IMR-90 (cell line): Measurements from ENCODE around the gene TBC1D3B. TPM values are rescaled to one million over a fixed set of nuclear protein-coding genes. Genes with fewer than 3 reads are reported as not detected.
"Not testable (repeated sequence)": the region's sequence is repeated elsewhere in the genome, so short reads cannot be mapped to it uniquely, and the experiment has no call there.

Experiments used
- ATAC-seq: fragments of 200-7000 bp; cut with Tn5 transposase; 2 replicates; pipeline ENCODE4 v1.9.1; 2020; ENCODE audit warnings: low read depth, mild to moderate bottlenecking, moderate library complexity
- BruUV-seq: library from RNA; stranded (reverse); fragments of 400-500 nt; replicated peaks from 2 replicates; lab custom pipeline; 2021; lab: Mats Ljungman, UMichigan
- CTCF ChIA-PET: fragments of 300-600 bp; formaldehyde crosslinking; extraction: SDS; loops from one replicate; lab custom pipeline; 2021; ENCODE audit warnings: antibody characterized with exemption; lab: Yijun Ruan, JAX
- POLR2A ChIA-PET: fragments of 300-600 bp; sonication (Branson Sonifier 250); formaldehyde crosslinking; loops from one replicate; lab custom pipeline; 2022; ENCODE audit warnings: antibody characterized with exemption; ENCODE audit not compliant: unreplicated experiment; lab: Charles Lee
- DNase-seq: peaks from one replicate; pipeline ENCODE4 v3.0.0; 2013
- H2AFZ ChIP-seq: replicated peaks from 2 replicates; pipeline ENCODE3; 2013; ENCODE audit warnings: low read length, mild to moderate bottlenecking; ENCODE audit not compliant: poor library complexity
- H2AK5ac ChIP-seq: 2 replicates; pipeline ENCODE4 v1.6.1; 2013; ENCODE audit warnings: low read depth, low read length, inconsistent platforms
- H2AK9ac ChIP-seq: replicated peaks from 2 replicates; pipeline ENCODE3; 2013; ENCODE audit warnings: mild to moderate bottlenecking, low read depth, low read length, moderate library complexity; ENCODE audit not compliant: poor library complexity
- H2BK120ac ChIP-seq: 2 replicates; pipeline ENCODE4 v1.6.1; 2013; ENCODE audit warnings: low read depth, low read length, inconsistent platforms
- H2BK15ac ChIP-seq: 3 replicates; pipeline ENCODE4 v1.6.1; 2013; ENCODE audit warnings: low read depth, low read length, inconsistent platforms
- H2BK20ac ChIP-seq: 2 replicates; pipeline ENCODE4 v1.6.1; 2013; ENCODE audit warnings: low read depth, mild to moderate bottlenecking, inconsistent platforms, low read length, moderate library complexity
- H2BK5ac ChIP-seq: 2 replicates; pipeline ENCODE4 v1.6.1; 2013; ENCODE audit warnings: mild to moderate bottlenecking, low read depth, low read length, inconsistent platforms; ENCODE audit not compliant: poor library complexity, severe bottlenecking
- H3K14ac ChIP-seq: replicated peaks from 2 replicates; pipeline ENCODE4 v1.6.1; 2013; ENCODE audit warnings: low read depth, low read length, inconsistent platforms
- H3K18ac ChIP-seq: 2 replicates; pipeline ENCODE4 v1.6.1; 2013; ENCODE audit warnings: low read depth, low read length, control low read depth
- H3K23ac ChIP-seq: 2 replicates; pipeline ENCODE4 v1.6.1; 2013; ENCODE audit warnings: low read depth, low read length, inconsistent platforms
- H3K27ac ChIP-seq: 2 replicates; pipeline ENCODE4 v1.5.1; 2013; ENCODE audit warnings: mild to moderate bottlenecking, control low read depth, low read length; ENCODE audit not compliant: insufficient read depth
- H3K27me3 ChIP-seq: 2 replicates; pipeline ENCODE4 v1.6.1; 2013; ENCODE audit warnings: low read length; ENCODE audit not compliant: control insufficient read depth, insufficient read depth
- H3K36me3 ChIP-seq: 2 replicates; pipeline ENCODE4 v1.6.1; 2013; ENCODE audit warnings: low read length, mixed read lengths; ENCODE audit not compliant: control insufficient read depth, insufficient read depth
- H3K4ac ChIP-seq: 2 replicates; pipeline ENCODE4 v1.6.1; 2013; ENCODE audit warnings: low read depth, low read length, inconsistent platforms
- H3K4me1 ChIP-seq: 2 replicates; pipeline ENCODE4 v1.6.1; 2013; ENCODE audit warnings: low read length, mixed read lengths; ENCODE audit not compliant: control insufficient read depth, insufficient read depth
- H3K4me2 ChIP-seq: 2 replicates; pipeline ENCODE4 v1.6.1; 2013; ENCODE audit warnings: low read depth, mild to moderate bottlenecking, control low read depth, low read length, moderate library complexity
- H3K4me3 ChIP-seq: 2 replicates; pipeline ENCODE4 v1.5.1; 2013; ENCODE audit warnings: low read depth, mild to moderate bottlenecking, control low read depth, low read length, moderate library complexity; ENCODE audit not compliant: insufficient read depth
- H3K56ac ChIP-seq: 2 replicates; pipeline ENCODE4 v1.6.1; 2013; ENCODE audit warnings: low read length, inconsistent platforms; ENCODE audit not compliant: insufficient read depth; ENCODE audit errors: extremely low read depth
- H3K79me1 ChIP-seq, 2 experiments: 2 replicates each; pipeline ENCODE4 v1.6.1; 2013; ENCODE audit warnings: low read length in 2 of 2, inconsistent platforms in 1 of 2, low read depth in 1 of 2
- H3K9ac ChIP-seq: 2 replicates; pipeline ENCODE4 v1.6.1; 2013; ENCODE audit warnings: low read depth, low read length, control low read depth
- H3K9me1 ChIP-seq: 2 replicates; pipeline ENCODE4 v1.6.1; 2013; ENCODE audit warnings: low read length, inconsistent platforms; ENCODE audit not compliant: insufficient read depth
- H3K9me3 ChIP-seq: 2 replicates; pipeline ENCODE4 v1.6.1; 2013; ENCODE audit warnings: low read length; ENCODE audit not compliant: control insufficient read depth, insufficient read depth
- H4K20me1 ChIP-seq: 2 replicates; pipeline ENCODE4 v1.6.1; 2013; ENCODE audit warnings: low read length, inconsistent platforms; ENCODE audit not compliant: insufficient read depth
- H4K5ac ChIP-seq: 2 replicates; pipeline ENCODE4 v1.6.1; 2013; ENCODE audit warnings: mild to moderate bottlenecking, low read depth, low read length, control low read depth
- H4K8ac ChIP-seq, 2 experiments: 2 replicates each; pipeline ENCODE4 v1.6.1; 2013; ENCODE audit warnings: low read depth in 2 of 2, low read length in 2 of 2, control low read depth in 1 of 2, inconsistent platforms in 1 of 2
- H4K91ac ChIP-seq: 2 replicates; pipeline ENCODE4 v1.6.1; 2013; ENCODE audit warnings: low read depth, low read length, inconsistent platforms; ENCODE audit not compliant: insufficient read depth
- WGBS, 2 experiments: methylation state at CpG; one replicate each; pipeline versions ENCODE4 v1.1.5 to v1.1.7; 2013; ENCODE audit warnings: missing lambda C conversion rate in 2 of 2; ENCODE audit not compliant: insufficient read length in 1 of 2; ENCODE audit errors: extremely low coverage in 2 of 2; 5-methylcytosine and 5-hydroxymethylcytosine counted together
- dilution Hi-C: fragments of 300-500 bp; cut with HindIII; formaldehyde crosslinking; loops from one replicate; pipeline ENCODE4 v1.14.3; 2018; ENCODE audit warnings: low sequenced_read_pairs; ENCODE audit not compliant: unreplicated experiment
- in situ Hi-C: fragments of 300-500 bp; cut with MboI; formaldehyde crosslinking; loops from 3 replicates; pipeline ENCODE4 v1.14.3; 2019; ENCODE audit warnings: low sequenced_read_pairs, inconsistent platforms, mixed read lengths
- intact Hi-C: fragments of 100-400 bp; cut with micrococcal nuclease; formaldehyde crosslinking; loops from 2 replicates; pipeline ENCODE4 v1.10.0; 2022
- polyA plus RNA-seq, 3 experiments: library from polyadenylated mRNA; depleted of rRNA; stranded (reverse); fragments of >200 nt; gene quantifications; 2 replicates each; pipeline ENCODE4 v1.2.3, GENCODE V29; 2012; ENCODE audit warnings: low replicate concordance in 1 of 3
- total RNA-seq: library from RNA; depleted of rRNA; stranded (reverse); fragments of >200 nt; gene quantifications from 2 replicates; pipeline ENCODE4 v1.2.3, GENCODE V29; 2012

Gene TBC1D3B
- total and polyA plus RNA-seq, 2 of the 4 experiments (the other 2 are of a cell fraction): 0.94 TPM; not detected in 1

DNA sequence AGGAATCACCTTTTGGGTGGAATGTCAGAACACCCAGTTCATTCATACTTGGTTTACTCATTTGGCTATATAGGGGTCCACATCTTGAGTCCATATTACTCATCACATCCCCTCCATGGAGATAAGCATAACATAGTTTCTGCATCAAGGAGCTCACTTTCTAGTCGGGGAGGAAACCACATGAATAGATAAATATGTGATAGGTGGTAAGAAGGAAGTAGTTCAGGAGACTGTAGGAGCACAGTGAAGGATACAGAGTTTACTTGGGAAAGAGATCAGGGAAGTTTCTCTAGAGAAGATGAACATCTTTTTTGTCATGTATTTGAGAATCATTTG is 30.0 kb upstream of the TBC1D3B start:
- dilution Hi-C loops, H3K36me3 ChIP-seq, H2AK9ac ChIP-seq, H3K27me3 ChIP-seq, H4K91ac ChIP-seq, H3K4me1 ChIP-seq, H3K14ac ChIP-seq, CTCF ChIA-PET, BruUV-seq, H3K27ac ChIP-seq, H4K8ac ChIP-seq, H3K4me3 ChIP-seq, H3K9me3 ChIP-seq, ATAC-seq, H3K56ac ChIP-seq, H2BK5ac ChIP-seq, H3K9me1 ChIP-seq, H3K4ac ChIP-seq, H4K20me1 ChIP-seq, H2AFZ ChIP-seq, H2BK15ac ChIP-seq, H4K5ac ChIP-seq, H3K23ac ChIP-seq, H3K18ac ChIP-seq, H3K4me2 ChIP-seq, H3K79me1 ChIP-seq, intact Hi-C loops, H2BK120ac ChIP-seq, H2BK20ac ChIP-seq, POLR2A ChIA-PET, DNase-seq, H2AK5ac ChIP-seq, H3K9ac ChIP-seq: not testable (repeated sequence)
- in situ Hi-C loops: loop anchor here (25.0 kb wide), 1 partner anchor 256 kb away; no protein-coding TSS in a partner anchor
- no CpG with 5 or more reads among the region's 1 CpG for WGBS, 2 experiments
